ENCODE measurements around the gene ERP27.

ERP27 gene

GRCh38 chr12:14938301-14938700, at the start of gene ERP27:
Gene ERP27 (minus strand): TSS chr12:14938537. CDS start chr12:14938508, 29 bp downstream.
- DNase-seq, result no peak

- no peak for DNase-seq
Measured at GRCh38 chr12:14988035-14988434, 49.7 kb upstream of the ERP27 start.

GRCh38 chr12:14986449-14986848, 48.1 kb upstream of the ERP27 start:
- no peak for DNase-seq

- no peak for DNase-seq
Measured at GRCh38 chr12:14984766-14985285, 46.5 kb upstream of the ERP27 start.

GRCh38 chr12:14984036-14984435, 45.7 kb upstream of the ERP27 start:
- DNase-seq, result no peak

- no peak for DNase-seq
Measured at GRCh38 chr12:14982991-14983390, 44.7 kb upstream of the ERP27 start.

- no peak for DNase-seq
Measured at GRCh38 chr12:14982562-14982961, 44.2 kb upstream of the ERP27 start.

- no peak for DNase-seq
Measured at GRCh38 chr12:14981049-14981448, 42.7 kb upstream of the ERP27 start.

GRCh38 chr12:14979468-14979867, 41.1 kb upstream of the ERP27 start:
- no peak for DNase-seq

GRCh38 chr12:14976658-14977057, 38.3 kb upstream of the ERP27 start:
- no peak for DNase-seq

GRCh38 chr12:14975457-14975856, 37.1 kb upstream of the ERP27 start:
- no peak for DNase-seq

GRCh38 chr12:14974633-14975032, 36.3 kb upstream of the ERP27 start:
- no peak for DNase-seq

GRCh38 chr12:14972816-14973215, 34.5 kb upstream of the ERP27 start, which contains the start of gene PDE6H:
Gene PDE6H (plus strand): TSS chr12:14973042. CDS start chr12:14978013, 4,971 bp downstream.
- DNase-seq, result no peak

- DNase-seq, result no peak
Measured at GRCh38 chr12:14970473-14970872, 32.1 kb upstream of the ERP27 start.

GRCh38 chr12:14968478-14968877, 30.1 kb upstream of the ERP27 start:
- no peak for DNase-seq

GRCh38 chr12:14965221-14965620, 26.9 kb upstream of the ERP27 start:
- no peak for DNase-seq

- no peak for DNase-seq
Measured at GRCh38 chr12:14964406-14964805, 26.1 kb upstream of the ERP27 start.

GRCh38 chr12:14963520-14963919, 25.2 kb upstream of the ERP27 start:
- no peak for DNase-seq

GRCh38 chr12:14962797-14963196, 24.5 kb upstream of the ERP27 start:
- DNase-seq, result no peak

GRCh38 chr12:14962153-14962539, 23.8 kb upstream of the ERP27 start:
- DNase-seq, result no peak

GRCh38 chr12:14961466-14962152, 23.3 kb upstream of the ERP27 start, which contains the start of gene ARHGDIB:
Gene ARHGDIB (minus strand): TSS chr12:14961601. CDS start chr12:14950712, 10,889 bp downstream.
- no peak for DNase-seq

- DNase-seq, result no peak
Measured at GRCh38 chr12:14960548-14961465, 22.5 kb upstream of the ERP27 start.

- no peak for DNase-seq
Measured at GRCh38 chr12:14959916-14960496, 21.7 kb upstream of the ERP27 start.
